ENCODE measurements around the gene PLCH1.

DNA sequence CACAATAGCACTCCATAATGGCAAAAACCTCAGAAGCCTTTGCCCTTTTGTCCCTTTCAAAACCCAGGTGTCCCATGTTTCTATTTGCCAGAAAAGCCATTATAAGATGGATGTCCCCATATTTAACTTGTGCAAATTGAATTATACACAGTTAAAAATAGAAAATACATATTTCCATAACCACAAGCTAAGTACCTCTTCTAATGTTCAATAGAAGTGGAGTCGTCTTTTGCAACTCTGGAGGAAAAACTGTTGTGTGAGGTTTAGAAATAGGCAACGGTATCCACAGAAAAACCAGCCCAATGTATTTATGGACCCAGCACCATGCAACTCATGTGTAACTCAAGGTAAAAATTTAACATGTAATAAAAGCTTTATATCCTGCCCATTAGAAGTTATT lies 367.8 kb downstream of the PLCH1 start:
- TF ChIP-seq GATA2 (CRISPR knock-in tag; IDR thresholded peaks at IDR 0.05) (no peak), HNRNPLL (IDR thresholded peaks at IDR 0.05; ENCODE audit: low read depth, low read length, poor library complexity, severe bottlenecking) (no peak), ESRRA (IDR thresholded peaks at IDR 0.05; ENCODE audit: borderline replicate concordance, low read depth) (no peak), SIRT6 (IDR thresholded peaks at IDR 0.05; ENCODE audit: low read depth, low read length) (no peak), EZH2 (IDR thresholded peaks at IDR 0.05; ENCODE audit: borderline replicate concordance, low read depth, low read length) (no peak), CBX3 (IDR thresholded peaks at IDR 0.05; ENCODE audit: borderline replicate concordance in 1 of 2, low read length in 2 of 2) (no peak), BHLHE40 (IDR thresholded peaks at IDR 0.05; ENCODE audit: low read length) (no peak), ZNF274 (IDR thresholded peaks at IDR 0.05; ENCODE audit: borderline replicate concordance, low read depth, low read length) (no peak)
- TF ChIP-seq, protein P1, sequence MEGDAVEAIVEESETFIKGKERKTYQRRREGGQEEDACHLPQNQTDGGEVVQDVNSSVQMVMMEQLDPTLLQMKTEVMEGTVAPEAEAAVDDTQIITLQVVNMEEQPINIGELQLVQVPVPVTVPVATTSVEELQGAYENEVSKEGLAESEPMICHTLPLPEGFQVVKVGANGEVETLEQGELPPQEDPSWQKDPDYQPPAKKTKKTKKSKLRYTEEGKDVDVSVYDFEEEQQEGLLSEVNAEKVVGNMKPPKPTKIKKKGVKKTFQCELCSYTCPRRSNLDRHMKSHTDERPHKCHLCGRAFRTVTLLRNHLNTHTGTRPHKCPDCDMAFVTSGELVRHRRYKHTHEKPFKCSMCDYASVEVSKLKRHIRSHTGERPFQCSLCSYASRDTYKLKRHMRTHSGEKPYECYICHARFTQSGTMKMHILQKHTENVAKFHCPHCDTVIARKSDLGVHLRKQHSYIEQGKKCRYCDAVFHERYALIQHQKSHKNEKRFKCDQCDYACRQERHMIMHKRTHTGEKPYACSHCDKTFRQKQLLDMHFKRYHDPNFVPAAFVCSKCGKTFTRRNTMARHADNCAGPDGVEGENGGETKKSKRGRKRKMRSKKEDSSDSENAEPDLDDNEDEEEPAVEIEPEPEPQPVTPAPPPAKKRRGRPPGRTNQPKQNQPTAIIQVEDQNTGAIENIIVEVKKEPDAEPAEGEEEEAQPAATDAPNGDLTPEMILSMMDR (IDR thresholded peaks at IDR 0.05 in 2 of 3, conservative IDR thresholded peaks at IDR 0.05 in 1 of 3; ENCODE audit: insufficient read depth in 2 of 3, low read depth in 1 of 3, low read length in 3 of 3), result no peak
- TF ChIP-seq, protein P2, sequence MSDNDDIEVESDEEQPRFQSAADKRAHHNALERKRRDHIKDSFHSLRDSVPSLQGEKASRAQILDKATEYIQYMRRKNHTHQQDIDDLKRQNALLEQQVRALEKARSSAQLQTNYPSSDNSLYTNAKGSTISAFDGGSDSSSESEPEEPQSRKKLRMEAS (CRISPR knock-in tag; IDR thresholded peaks at IDR 0.05), result no peak
- TF ChIP-seq, protein P3, sequence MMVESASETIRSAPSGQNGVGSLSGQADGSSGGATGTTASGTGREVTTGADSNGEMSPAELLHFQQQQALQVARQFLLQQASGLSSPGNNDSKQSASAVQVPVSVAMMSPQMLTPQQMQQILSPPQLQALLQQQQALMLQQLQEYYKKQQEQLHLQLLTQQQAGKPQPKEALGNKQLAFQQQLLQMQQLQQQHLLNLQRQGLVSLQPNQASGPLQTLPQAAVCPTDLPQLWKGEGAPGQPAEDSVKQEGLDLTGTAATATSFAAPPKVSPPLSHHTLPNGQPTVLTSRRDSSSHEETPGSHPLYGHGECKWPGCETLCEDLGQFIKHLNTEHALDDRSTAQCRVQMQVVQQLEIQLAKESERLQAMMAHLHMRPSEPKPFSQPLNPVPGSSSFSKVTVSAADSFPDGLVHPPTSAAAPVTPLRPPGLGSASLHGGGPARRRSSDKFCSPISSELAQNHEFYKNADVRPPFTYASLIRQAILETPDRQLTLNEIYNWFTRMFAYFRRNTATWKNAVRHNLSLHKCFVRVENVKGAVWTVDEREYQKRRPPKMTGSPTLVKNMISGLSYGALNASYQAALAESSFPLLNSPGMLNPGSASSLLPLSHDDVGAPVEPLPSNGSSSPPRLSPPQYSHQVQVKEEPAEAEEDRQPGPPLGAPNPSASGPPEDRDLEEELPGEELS (CRISPR knock-in tag; IDR thresholded peaks at IDR 0.05; ENCODE audit: borderline replicate concordance), result no peak

Data from K562 (cell line).